Coronary artery (tissue), 2 donors: ENCODE data around the gene EPHA8.

Source experiments
- DNase-seq: peaks from one replicate; pipeline ENCODE4 v3.0.0-alpha.2; 2017; ENCODE audit warnings: low spot score
- H3K27ac ChIP-seq, 2 donors: fragments of 200-600 bp; sonication (generic); one replicate each; pipeline ENCODE4 v1.5.1; 2016 to 2019
- H3K4me3 ChIP-seq: fragments of 200-600 bp; sonication (generic); 2 replicates; pipeline ENCODE4 v1.5.1; 2016; ENCODE audit warnings: mild to moderate bottlenecking, moderate library complexity
- CTCF ChIP-seq: fragments of 200-600 bp; sonication (generic); IDR thresholded peaks from one replicate; pipeline ENCODE4 v1.5.1; 2019; ENCODE audit warnings: antibody characterized with exemption

EPHA8 gene

GRCh38 chr1:22543679-22544078 lies 19.6 kb upstream of the EPHA8 start:
- no peak for TF ChIP-seq CTCF
- no peak for DNase-seq
- Histone ChIP-seq H3K27ac (no peak overlapping the region), H3K4me3 (no peak overlapping the region)

GRCh38 chr1:22544606-22545005 lies 18.7 kb upstream of the EPHA8 start:
- Histone ChIP-seq H3K4me3 (no peak overlapping the region), H3K27ac (no peak overlapping the region)
- TF ChIP-seq CTCF: no peak
- no peak for DNase-seq

GRCh38 chr1:22545141-22545540 lies 18.1 kb upstream of the EPHA8 start:
- H3K27ac ChIP-seq: no peak overlapping the region
- no peak for DNase-seq
- TF ChIP-seq CTCF: no peak
- H3K4me3 ChIP-seq: no peak overlapping the region

- H3K4me3 ChIP-seq: no peak overlapping the region
- DNase-seq: no peak
- no peak overlapping the region for H3K27ac ChIP-seq
- no peak for TF ChIP-seq CTCF
Measured at GRCh38 chr1:22547186-22547817, 16.0 kb upstream of the EPHA8 start.

- Histone ChIP-seq H3K4me3 (no peak overlapping the region), H3K27ac (no peak overlapping the region)
- TF ChIP-seq CTCF: no peak
- DNase-seq: no peak
Measured at GRCh38 chr1:22547818-22548462, 15.3 kb upstream of the EPHA8 start.

GRCh38 chr1:22550021-22550420 lies 13.3 kb upstream of the EPHA8 start:
- DNase-seq: no peak
- TF ChIP-seq CTCF: no peak
- Histone ChIP-seq H3K27ac (no peak overlapping the region), H3K4me3 (no peak overlapping the region)

- no peak overlapping the region for H3K27ac ChIP-seq
- no peak for DNase-seq
- TF ChIP-seq CTCF: no peak
- no peak overlapping the region for H3K4me3 ChIP-seq
Measured at GRCh38 chr1:22551591-22551990, 11.7 kb upstream of the EPHA8 start.
